ENCODE data around the gene NOL9. TPM values are rescaled to one million over a fixed set of nuclear protein-coding genes. Genes with fewer than 3 reads are reported as not detected.
A peak's percentile ranks its signal among the peaks of the same experiment; 100 is the strongest.
"Not testable (repeated sequence)": the region's sequence is repeated elsewhere in the genome, so short reads cannot be mapped to it uniquely, and the experiment has no call there.

The NOL9 gene
- total RNA-seq: 10 to 100 TPM; 24.6 to 29.6 TPM

DNA sequence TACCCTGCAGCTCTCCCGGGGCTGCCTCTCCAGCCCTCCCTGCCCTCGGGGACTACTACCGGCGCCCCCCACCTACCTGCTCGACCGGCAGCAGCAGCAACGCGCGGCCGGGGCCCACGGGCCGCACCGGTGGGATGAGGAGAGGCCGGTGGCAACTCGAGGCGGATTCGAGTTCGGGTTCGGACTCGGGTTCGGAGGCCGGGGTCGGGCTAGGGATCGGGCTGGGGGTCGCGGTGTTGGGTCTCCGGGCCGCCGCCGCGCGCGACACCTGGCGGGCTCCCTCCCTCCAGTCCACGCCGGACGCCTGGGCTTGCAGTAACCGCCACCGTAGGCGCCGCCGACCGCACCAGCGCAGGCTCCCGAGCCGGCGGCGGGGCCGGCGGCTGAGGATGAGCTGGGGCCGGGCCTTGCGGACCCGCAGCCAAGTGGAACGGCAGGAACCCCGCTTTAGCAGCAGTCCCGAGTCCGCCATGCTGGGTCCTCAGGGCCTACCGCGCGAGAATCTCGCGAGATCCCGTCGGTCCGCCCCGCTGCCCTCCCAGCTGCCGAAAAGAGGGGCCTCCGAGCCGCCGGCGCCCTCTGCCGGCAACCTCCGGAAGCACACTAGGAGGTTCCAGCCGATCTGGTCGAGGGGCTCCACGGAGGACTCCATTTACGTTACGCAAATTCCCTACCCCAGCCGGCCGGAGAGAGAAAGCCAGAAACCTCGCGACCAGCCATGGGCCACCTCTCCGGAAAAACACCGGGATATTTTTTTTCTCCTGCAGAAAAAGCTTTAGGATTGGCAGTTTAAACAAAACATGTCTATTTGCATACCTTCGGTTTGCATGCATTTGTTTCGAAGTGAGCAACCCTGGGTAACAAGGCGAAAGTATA lies at the start of gene NOL9:
Gene NOL9, minus strand, starts transcription at position 483 of the 876 bp plus-strand sequence. Its CDS starts 11 bp downstream, at position 472.
- CTCF ChIA-PET: interaction anchor here (0.6 to 2.8 kb wide), 11 partner anchors 17 to 72 kb away, joined by 3 to 14 read pairs (median 4); partner anchors contain the start of genes PHF13 and ZBTB48
- intact Hi-C loops (cut with micrococcal nuclease): loop anchor here (1.0 to 5.0 kb wide), 6 partner anchors 25 to 148 kb away; partner anchors contain the start of genes DNAJC11, PHF13 and ZBTB48
- Mint-ChIP-seq H3K27me3 (ENCODE audit: low read depth) (no peaks in the 10 kb centered on the region), H3K36me3 (ENCODE audit: low read depth) (peaks cover 5% of the 10 kb centered on the region), H3K9me3 (no peaks in the 10 kb centered on the region), H3K27ac (peak within 1 kb of the TSS; percentile 24), H3K4me3 (peak within 1 kb of the TSS; percentile 80), H3K4me1 (ENCODE audit: low read depth) (peaks cover 19% of the 10 kb centered on the region)
- DNase-seq: peak; percentile 96

DNA sequence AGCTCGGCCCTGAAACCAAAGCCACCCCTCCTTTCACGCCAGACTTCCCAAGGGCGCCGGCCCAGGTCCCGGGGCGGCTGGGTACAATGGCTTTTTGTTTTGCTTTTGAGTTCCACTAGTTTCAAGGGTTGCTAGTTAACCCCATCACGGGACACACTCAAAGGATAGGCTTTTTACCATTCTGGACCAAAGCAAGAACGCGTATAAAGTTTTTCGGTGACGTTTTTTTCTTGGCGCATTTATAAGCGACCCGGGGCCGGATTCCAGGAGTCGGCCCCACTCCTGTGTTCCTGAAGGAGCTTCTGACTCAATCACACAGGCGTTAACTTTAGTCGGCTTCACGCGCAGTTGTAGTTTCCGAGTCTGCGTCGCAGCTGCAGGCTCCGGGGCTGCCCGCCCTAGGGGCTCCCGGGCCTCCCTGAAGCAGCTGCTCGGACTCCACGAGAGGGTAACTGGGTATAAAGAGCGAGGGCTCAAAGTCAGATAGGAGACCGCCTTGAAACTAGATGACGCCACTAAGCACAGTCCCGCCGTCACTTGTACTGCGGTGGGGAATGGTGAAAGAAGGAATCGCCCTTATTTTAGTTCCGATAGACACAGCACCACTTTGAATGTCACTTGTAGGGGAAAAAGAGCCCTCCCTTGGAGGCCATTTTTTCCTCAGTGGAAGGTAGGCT lies 49.1 kb upstream of the NOL9 start:
- Mint-ChIP-seq H3K9me3 (no peaks in the 10 kb centered on the region), H3K27ac (peak overlapping the region; percentile 96), H3K4me1 (ENCODE audit: low read depth) (peaks cover 29% of the 10 kb centered on the region), H3K4me3 (peak overlapping the region; percentile 74), H3K27me3 (ENCODE audit: low read depth) (no peaks in the 10 kb centered on the region), H3K36me3 (ENCODE audit: low read depth) (peaks cover 20% of the 10 kb centered on the region)
- peak; percentile 76 for DNase-seq
- CTCF ChIA-PET: interaction anchor here (1.2 kb wide), 1 partner anchor 30 kb away, joined by 3 read pairs; no protein-coding TSS in a partner anchor
- intact Hi-C loops (cut with micrococcal nuclease): loop anchor here (1.0 to 5.0 kb wide), 6 partner anchors 99 to 611 kb away; partner anchors contain the start of genes ACOT7, DNAJC11, NPHP4 and RPL22

DNA sequence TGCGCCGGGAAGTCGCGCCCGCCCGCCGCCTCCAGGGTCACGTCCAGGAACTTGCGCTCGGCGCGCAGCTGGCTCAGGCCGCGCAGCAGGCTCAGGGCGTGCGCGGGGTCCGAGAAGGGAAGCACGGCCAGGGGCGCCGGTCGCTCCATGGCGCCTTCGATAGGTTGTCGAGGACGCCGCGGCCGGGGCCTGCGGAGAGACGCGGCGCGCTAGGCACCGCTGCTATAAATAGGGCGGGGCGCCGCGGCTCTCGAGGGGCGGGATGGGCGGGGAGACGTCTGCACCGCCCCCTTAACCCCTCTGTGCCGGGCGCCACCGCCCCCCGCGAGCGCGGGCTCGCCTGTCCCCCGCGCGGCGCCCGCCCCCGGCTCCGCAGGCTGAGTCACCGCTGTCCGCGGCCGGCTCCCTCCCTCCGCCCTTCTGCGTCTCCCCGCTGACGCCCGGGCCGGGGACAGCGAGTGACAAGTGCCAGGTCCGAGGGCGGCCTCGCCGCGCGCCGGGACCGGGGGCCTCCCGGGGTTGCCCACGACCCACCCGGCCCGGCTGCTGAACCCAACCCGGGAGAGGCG lies 48.4 kb upstream of the NOL9 start, which contains the start of gene KLHL21:
Gene KLHL21, minus strand, starts transcription at position 201 of the 569 bp plus-strand sequence. Its CDS starts 52 bp downstream, at position 149.
- DNase-seq: peak; percentile 81
- Mint-ChIP-seq H3K4me3 (peak within 1 kb of the TSS; percentile 97), H3K27ac (peak within 1 kb of the TSS; percentile 96), H3K36me3 (ENCODE audit: low read depth) (peaks cover 22% of the 10 kb centered on the region), H3K4me1 (ENCODE audit: low read depth) (peaks cover 35% of the 10 kb centered on the region), H3K27me3 (ENCODE audit: low read depth) (no peaks in the 10 kb centered on the region), H3K9me3 (no peaks in the 10 kb centered on the region)
- CTCF ChIA-PET: interaction anchor here (0.5 to 1.2 kb wide), 3 partner anchors 10 to 101 kb away, joined by 3 read pairs; no protein-coding TSS in a partner anchor
- intact Hi-C loops (cut with micrococcal nuclease): loop anchor here (1.0 to 5.0 kb wide), 6 partner anchors 100 to 610 kb away; partner anchors contain the start of genes ACOT7, DNAJC11, NPHP4 and RPL22

DNA sequence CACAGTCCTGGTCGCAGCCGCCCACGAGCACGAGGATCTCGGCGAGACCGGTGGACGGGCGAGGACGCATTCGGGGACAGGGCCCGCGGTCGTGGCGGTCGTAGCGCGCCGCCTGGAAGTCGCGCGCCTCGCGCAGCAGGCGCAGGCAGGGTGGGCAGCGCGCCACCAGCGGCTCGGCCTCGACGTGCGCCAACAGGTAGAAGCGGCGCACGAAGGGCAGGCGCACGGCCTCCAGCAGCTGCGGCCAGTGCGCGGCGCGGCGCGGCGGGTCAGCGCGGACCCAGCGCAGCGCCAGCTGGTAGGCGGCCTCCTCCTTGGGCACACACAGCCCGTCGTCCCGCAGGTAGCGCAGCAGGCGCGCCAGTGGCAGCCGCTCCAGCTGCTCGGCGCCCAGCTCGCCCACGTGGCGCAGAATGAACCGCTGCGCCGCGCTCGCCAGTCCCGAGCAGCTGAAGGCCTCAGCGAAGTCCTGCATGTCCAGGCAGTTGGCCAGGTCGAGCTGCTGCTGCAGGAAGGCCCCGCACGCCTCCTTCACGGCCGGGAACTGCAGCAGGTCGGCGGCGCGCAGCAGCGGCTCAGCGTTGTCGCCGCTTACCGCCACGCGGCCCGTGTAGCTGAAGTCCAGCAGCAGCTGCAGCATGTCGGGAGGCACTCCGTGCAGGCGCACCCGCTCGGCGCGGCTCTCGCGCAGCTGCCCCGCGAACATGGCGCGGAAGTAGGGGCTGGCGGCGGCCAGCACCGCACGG lies 47.8 kb upstream of the NOL9 start:
- intact Hi-C loops (cut with micrococcal nuclease): loop anchor here (1.0 to 5.0 kb wide), 12 partner anchors 11 to 575 kb away; partner anchors contain the start of genes ACOT7, CAMTA1, DNAJC11 and NOL9
- DNase-seq: peak; percentile 30
- Mint-ChIP-seq H3K27me3 (ENCODE audit: low read depth) (no peaks in the 10 kb centered on the region), H3K27ac (peak overlapping the region; percentile 95), H3K4me1 (ENCODE audit: low read depth) (peaks cover 40% of the 10 kb centered on the region), H3K9me3 (no peaks in the 10 kb centered on the region), H3K36me3 (ENCODE audit: low read depth) (peaks cover 27% of the 10 kb centered on the region), H3K4me3 (peak overlapping the region; percentile 97)
- CTCF ChIA-PET: interaction anchor here (0.5 to 1.2 kb wide), 7 partner anchors 10 to 117 kb away, joined by 3 read pairs; partner anchors contain the start of gene THAP3

DNA sequence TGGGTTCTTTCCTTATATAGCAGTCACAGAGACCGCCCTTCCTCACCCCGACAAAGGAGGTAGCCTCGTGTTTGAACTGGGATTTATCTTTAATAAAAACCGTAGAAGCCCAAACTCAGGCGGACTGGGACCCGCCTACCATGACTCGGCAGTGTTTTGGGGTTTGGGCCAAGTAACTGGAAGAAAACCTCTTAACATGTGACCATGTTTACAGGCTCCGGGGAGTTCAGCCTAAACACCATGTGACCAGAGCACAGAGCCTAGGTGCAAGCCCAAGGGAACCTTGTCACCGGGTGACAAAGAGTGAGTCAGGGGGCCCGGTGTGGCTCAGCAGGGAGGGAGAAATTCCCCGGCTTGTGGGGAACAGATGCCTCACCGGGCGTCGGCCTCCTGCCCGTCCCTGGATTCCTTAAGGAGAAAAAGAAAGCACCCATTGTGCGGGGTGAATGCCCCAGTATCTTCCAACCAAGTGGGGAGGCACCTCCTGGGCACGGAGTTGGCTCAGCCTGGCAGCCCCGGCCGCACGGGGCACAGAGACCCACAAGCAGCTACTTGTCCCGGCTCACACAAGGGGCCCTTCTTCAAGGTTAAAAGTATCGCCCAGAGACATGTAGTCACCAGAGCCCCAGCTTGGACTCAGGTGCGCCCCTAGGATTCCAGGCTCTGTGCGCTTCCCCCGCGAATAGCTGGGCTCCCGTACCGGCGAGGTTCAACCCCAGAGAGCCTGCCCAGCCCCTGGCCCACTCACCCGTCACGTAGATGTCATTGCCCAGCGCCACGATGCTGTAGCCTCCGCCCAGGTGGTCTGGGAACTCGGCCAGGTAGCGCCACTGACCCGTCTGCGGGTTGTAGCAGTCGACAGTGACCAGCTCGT lies 47.0 kb upstream of the NOL9 start:
- Mint-ChIP-seq H3K36me3 (ENCODE audit: low read depth) (peaks cover 28% of the 10 kb centered on the region), H3K27ac (peak overlapping the region; percentile 95), H3K9me3 (no peaks in the 10 kb centered on the region), H3K27me3 (ENCODE audit: low read depth) (no peaks in the 10 kb centered on the region), H3K4me3 (peak overlapping the region; percentile 97), H3K4me1 (ENCODE audit: low read depth) (peaks cover 44% of the 10 kb centered on the region)
- intact Hi-C loops (cut with micrococcal nuclease): loop anchor here (1.0 to 5.0 kb wide), 10 partner anchors 12 to 404 kb away; partner anchors contain the start of genes CAMTA1, DNAJC11, NOL9 and PHF13
- DNase-seq: peak; percentile 96
- CTCF ChIA-PET: interaction anchor here (0.6 to 2.4 kb wide), 9 partner anchors 11 to 118 kb away, joined by 3 to 7 read pairs (median 3); partner anchors contain the start of genes NOL9 and THAP3

DNA sequence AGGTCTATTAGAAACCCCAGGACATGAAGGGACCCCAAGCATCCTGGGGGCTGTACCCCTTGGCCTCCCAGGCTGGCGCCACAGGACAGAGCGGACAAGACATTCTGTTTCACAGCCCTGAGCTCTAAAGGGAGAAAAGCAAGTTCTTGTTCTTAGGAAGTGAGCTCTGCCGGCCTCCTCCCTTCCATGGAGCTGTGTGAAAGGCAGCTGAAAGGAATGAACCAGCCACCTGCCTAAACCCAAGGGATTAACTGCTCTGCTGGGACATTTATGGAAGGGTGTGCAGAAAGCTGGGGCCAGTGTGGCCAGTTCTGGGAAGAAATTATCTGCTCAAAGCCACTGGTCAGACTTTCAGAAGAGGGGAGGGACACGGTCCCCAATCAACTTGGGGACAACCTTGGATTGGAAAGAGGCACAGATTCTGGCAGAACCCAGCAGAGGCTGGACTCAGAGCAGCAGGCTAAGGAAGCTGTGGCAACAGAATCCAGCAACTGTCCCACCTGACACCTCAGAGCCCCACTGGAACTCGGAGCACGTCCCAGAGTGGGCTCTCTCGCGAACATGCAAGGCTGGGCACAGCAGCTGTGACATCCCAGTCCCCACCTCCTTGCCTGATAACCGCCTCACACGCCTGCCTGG lies 46.2 kb upstream of the NOL9 start:
- intact Hi-C loops (cut with micrococcal nuclease): loop anchor here (1.0 to 5.0 kb wide), 10 partner anchors 13 to 403 kb away; partner anchors contain the start of genes CAMTA1, DNAJC11, NOL9 and PHF13
- Mint-ChIP-seq H3K36me3 (ENCODE audit: low read depth) (peaks cover 35% of the 10 kb centered on the region), H3K4me3 (peak overlapping the region; percentile 97), H3K9me3 (no peaks in the 10 kb centered on the region), H3K4me1 (ENCODE audit: low read depth) (peaks cover 52% of the 10 kb centered on the region), H3K27me3 (ENCODE audit: low read depth) (no peaks in the 10 kb centered on the region), H3K27ac (peak overlapping the region; percentile 95)
- no peak for DNase-seq
- CTCF ChIA-PET: interaction anchor here (1.0 to 2.4 kb wide), 6 partner anchors 11 to 110 kb away, joined by 3 to 7 read pairs (median 4); partner anchors contain the start of genes NOL9 and PLEKHG5

DNA sequence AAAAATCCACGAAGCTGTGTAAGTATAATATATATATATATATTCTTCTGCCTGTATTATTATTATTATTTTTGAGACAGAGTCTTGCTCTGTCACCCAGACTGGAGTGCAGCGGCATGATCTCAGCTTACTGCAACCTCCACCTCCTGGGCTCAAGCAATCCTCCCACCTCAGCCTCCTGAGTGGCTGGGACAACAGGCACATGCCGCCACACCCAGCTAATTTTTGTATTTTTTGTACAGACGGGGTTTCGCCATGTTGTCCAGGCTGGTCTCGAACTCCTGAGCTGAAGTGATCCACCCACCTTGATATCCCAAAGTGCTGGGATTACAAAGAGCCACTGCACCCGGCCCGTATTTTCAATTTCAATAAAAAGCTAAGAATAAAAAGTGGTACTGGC lies 45.7 kb upstream of the NOL9 start:
- intact Hi-C loops (cut with micrococcal nuclease): loop anchor here (2.0 to 5.0 kb wide), 4 partner anchors 102 to 403 kb away; partner anchors contain the start of genes DNAJC11, PLEKHG5 and RPL22
- H3K9me3 Mint-ChIP-seq; H3K27me3 Mint-ChIP-seq (ENCODE audit: low read depth); DNase-seq: not testable (repeated sequence)
- Mint-ChIP-seq H3K4me3 (peak overlapping the region; percentile 97), H3K4me1 (ENCODE audit: low read depth) (peaks cover 52% of the 10 kb centered on the region), H3K27ac (peak overlapping the region; percentile 95), H3K36me3 (ENCODE audit: low read depth) (peaks cover 39% of the 10 kb centered on the region)
- CTCF ChIA-PET: interaction anchor here (1.0 to 2.4 kb wide), 6 partner anchors 11 to 109 kb away, joined by 3 to 7 read pairs (median 4); partner anchors contain the start of genes NOL9 and PLEKHG5

DNA sequence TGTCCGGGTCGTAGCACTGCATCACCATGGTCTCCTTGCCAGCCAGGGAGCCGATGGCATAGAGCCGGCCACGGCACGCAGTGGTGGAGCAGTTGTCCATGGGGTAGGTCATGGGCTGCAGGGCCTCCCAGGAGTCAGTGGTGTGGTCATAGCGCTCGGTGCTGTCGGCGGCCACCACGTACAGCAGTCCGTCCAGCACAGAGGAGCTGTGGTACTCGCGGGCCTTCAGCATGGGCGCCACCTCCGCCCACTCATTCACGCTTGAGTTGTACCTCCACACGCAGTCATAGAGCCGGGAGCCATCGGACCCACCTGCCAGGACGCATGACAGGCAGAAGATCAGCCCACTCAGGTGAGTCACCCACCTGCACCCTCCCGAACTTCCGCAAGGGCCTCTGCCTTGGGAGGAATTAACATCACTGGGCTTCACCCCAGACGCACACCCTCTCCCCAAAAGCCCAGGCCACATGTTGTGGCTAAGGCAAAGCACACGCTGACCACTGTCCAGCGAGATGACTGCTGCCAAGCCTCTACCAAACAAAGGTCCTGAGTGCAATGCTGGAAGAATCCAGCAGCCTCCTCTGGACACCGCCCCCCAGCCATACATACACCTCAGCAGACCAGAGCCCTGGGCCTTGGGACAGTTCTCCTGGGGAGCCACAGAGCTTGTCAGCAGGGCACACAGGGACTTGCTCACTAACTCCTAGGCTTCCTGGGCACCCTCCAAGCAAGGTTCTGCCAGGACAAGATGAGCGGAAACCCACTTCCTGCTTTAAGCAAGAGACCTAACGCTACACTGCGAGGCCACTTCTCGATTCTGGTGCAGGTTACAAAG lies 45.0 kb upstream of the NOL9 start:
- Mint-ChIP-seq H3K27me3 (ENCODE audit: low read depth) (no peaks in the 10 kb centered on the region), H3K9me3 (no peaks in the 10 kb centered on the region), H3K4me3 (peak overlapping the region; percentile 97), H3K27ac (peak overlapping the region; percentile 95), H3K4me1 (ENCODE audit: low read depth) (peaks cover 52% of the 10 kb centered on the region), H3K36me3 (ENCODE audit: low read depth) (peaks cover 41% of the 10 kb centered on the region)
- DNase-seq: peak; percentile 74
- intact Hi-C loops (cut with micrococcal nuclease): no loop called here
- CTCF ChIA-PET: interaction anchor here (1.2 to 2.4 kb wide), 4 partner anchors 10 to 108 kb away, joined by 4 to 7 read pairs (median 6); partner anchors contain the start of genes NOL9 and PLEKHG5

DNA sequence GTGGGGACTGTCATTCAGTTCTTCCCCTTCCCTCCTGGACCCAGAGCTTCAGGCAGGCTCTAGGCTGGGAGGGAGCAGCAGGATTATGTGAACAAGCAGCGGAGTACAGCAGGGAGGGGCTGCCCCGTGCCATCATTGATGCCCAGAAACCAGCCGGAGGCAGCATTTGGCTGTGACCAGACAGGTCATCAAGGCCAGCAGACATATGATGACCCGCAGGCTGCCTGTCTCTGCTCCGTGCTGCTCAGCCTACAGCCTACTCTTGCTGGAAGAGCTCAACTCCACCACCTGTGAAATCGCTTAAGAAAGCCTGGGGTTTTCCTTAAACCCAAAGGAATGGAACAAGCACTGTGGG lies 43.4 kb upstream of the NOL9 start:
- DNase-seq: no peak
- Mint-ChIP-seq H3K4me1 (ENCODE audit: low read depth) (peaks cover 46% of the 10 kb centered on the region), H3K9me3 (no peaks in the 10 kb centered on the region), H3K4me3 (no peak overlapping the region), H3K36me3 (ENCODE audit: low read depth) (peaks cover 46% of the 10 kb centered on the region), H3K27me3 (ENCODE audit: low read depth) (no peaks in the 10 kb centered on the region), H3K27ac (peak overlapping the region; percentile 36)
- CTCF ChIA-PET: no interaction called here
- intact Hi-C loops (cut with micrococcal nuclease): no loop called here
